NOMO-1 treated with DMSO at 0.1 percent for 48 hours (cell line): ENCODE data around the gene PIBF1.
"Not testable (repeated sequence)": the region's sequence is repeated elsewhere in the genome, so short reads cannot be mapped to it uniquely, and the experiment has no call there.

Experiments
- DNase-seq: peaks from one replicate; lab custom pipeline; 2025; ENCODE audit not compliant: unreplicated experiment; lab: John Stamatoyannopoulos, UW

PIBF1 gene

GRCh38 chr13:72781451-72782439 lies at the start of gene PIBF1, which contains the start of gene DIS3:
Gene PIBF1, plus strand, starts transcription at chr13:72782133. Its CDS starts 1,337 bp downstream, at chr13:72783470.
Gene DIS3, minus strand, starts transcription at chr13:72781900. Its CDS starts 68 bp downstream, at chr13:72781832.
- peak; percentile 97 for DNase-seq

GRCh38 chr13:72737033-72737432 lies 44.9 kb upstream of the PIBF1 start:
- no peak for DNase-seq

GRCh38 chr13:72740015-72740414 lies 41.9 kb upstream of the PIBF1 start:
- no peak for DNase-seq

DNA sequence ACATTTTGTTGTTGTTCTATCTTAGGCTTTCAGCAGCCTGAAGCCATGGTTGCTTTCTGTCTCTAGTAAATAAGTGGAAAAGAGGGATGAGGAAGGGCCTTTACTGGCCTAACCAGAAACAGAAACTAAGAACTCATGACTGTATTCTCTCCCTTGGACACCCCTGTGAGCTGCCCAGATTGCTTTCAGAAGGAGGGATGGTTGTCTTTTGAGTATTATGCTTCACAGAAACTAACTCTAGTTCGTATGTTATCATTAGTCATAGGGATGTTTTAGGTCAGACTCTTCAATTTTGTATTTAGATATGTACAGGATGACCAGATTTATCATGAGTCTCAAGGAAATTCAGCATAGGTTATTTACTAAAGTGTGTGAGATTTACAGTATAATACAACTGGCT lies 36.7 kb upstream of the PIBF1 start:
- DNase-seq, result no peak

- DNase-seq, result no peak
Observed at GRCh38 chr13:72751220-72751619, 30.7 kb upstream of the PIBF1 start.

DNA sequence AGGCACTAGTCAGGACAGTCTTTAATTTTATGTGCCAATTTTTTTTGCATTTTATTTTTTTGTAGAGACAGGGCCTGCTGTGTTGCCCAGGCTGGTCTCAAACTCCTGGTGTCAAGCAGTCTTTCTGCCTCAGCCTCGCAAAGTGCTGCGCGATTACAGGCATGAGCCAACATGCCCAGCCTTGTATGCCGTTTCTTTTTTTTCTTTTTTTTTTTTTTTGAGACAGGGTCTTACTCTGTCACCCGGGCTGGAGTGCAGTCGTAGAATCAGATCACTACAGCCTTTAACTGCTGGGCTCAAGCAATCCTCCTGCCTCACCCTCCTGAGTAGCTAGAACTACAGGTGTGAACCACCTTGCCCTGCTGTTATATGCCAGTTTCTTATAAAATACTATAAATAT lies 27.8 kb upstream of the PIBF1 start:
- no peak for DNase-seq

GRCh38 chr13:72757792-72758535 lies 24.0 kb upstream of the PIBF1 start:
- no peak for DNase-seq

- no peak for DNase-seq
Observed at GRCh38 chr13:72760189-72760588, 21.7 kb upstream of the PIBF1 start.

GRCh38 chr13:72763411-72763810 lies 18.5 kb upstream of the PIBF1 start:
- DNase-seq, result no peak

DNA sequence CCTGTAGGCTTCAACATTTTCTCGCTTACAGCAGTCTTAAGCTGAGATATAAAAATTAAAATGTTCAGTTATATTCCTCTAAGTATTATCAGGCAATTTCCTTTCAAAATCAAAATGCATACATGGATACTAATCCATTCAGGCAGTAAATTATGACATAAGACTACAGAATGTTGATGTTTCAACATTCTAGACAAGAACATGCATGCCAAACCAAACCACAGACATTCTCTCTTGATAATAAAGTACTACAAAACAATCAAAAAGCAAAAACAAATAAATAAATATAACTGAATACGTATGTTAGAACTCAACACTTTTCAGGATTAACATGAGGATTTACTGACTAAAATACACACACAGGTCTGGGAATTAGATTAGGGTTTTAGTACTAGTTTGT lies 7.9 kb upstream of the PIBF1 start:
- DNase-seq, result no peak

- DNase-seq, result no peak
Observed at GRCh38 chr13:72782717-72783116, 784 bp downstream of the PIBF1 start.

DNA sequence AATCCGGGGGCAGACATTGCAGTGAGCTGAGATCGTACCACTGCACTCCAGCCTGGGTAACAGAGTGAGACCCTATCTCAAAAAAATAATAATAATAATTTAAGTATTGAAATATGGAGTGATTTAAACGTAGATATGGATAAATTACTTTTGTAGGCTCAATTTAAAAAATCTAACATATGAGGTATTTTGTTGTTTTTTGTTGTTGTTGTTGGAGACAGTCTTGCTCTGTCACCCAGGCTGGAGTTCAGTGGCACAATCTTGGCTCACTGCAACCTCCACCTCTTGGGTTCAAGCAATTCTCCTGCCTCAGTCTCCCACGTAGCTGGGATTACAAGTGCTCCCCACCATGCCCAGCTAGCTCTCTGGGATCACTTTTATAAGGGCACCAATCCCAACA lies 2.7 kb downstream of the PIBF1 start:
- not testable (repeated sequence) for DNase-seq

DNA sequence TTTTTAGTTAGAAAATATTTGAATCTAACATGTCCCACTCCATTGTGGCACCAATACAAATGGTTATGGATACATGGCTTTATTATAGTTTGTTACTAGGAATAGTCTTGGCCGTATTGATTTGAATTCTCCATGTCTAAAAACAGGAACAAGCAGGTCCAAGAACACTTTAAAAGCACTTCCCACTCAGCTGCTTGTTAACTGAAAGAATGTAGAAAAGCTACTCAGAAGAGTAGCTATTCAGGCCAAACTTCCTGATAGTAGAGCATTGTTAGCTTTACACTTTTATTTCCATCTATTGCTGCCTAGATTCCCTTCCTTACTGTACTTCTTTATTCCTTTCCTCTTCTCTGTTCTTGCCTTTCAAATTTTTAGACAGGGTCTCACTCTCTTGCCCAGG lies 6.9 kb downstream of the PIBF1 start:
- DNase-seq, result peak; percentile 4

GRCh38 chr13:72792640-72793039 lies 10.7 kb downstream of the PIBF1 start:
- DNase-seq, result no peak

- no peak for DNase-seq
Observed at GRCh38 chr13:72798817-72799216, 16.9 kb downstream of the PIBF1 start.

DNA sequence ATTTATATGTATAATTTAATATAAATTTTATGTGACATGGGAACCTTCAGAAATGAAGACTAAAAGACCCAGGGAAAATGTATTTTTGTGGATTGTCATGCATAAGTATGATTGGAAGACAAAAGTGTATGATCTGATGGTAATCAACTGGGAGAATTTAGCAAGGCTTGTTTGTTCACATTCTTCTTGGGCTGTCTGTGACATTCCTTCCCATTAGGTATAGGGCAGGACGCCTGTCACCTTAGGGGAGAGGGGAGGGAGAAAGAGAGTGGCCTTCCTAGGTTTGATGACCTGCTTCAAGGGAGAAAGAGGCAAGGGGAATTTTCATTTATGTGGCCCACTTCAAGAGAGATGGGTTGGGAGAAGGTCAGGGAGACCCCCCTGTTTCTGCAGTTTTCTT lies 22.4 kb downstream of the PIBF1 start:
- no peak for DNase-seq

- DNase-seq, result peak; percentile 87
Observed at GRCh38 chr13:72805676-72806346, 23.9 kb downstream of the PIBF1 start.

GRCh38 chr13:72806514-72806913 lies 24.6 kb downstream of the PIBF1 start:
- not testable (repeated sequence) for DNase-seq

DNA sequence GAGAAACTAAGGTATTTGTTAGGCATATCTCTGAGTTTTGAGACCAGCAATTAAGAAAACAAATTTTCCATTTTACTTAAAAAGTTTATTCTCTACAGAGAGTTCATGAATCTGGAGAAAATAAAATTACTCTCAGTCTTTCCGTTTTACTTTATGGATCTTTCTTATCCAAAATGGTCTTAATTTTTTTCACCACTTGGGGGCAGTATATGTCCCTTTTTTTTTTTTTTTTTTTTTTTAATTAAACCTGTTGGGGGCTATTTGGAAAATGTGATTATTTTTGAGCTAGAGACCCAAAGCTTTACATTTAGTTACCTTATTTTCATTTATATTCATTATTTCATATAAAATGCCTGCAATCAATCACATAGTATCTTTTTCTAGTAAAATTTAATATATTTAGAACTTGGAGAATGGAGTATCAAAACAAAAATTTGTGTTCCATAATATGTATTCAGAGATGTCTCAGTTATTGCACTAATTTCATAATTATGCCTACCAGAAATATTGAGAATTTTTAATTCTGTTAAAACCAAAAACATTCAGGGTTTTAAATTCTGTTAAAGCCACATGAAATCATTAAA lies 27.1 kb downstream of the PIBF1 start:
- no peak for DNase-seq

- no peak for DNase-seq
Observed at GRCh38 chr13:72820156-72820897, 38.4 kb downstream of the PIBF1 start.
